Measurements from ENCODE around the gene SMIM14.
"Not testable (repeated sequence)": the region's sequence is repeated elsewhere in the genome, so short reads cannot be mapped to it uniquely, and the experiment has no call there.

The SMIM14 gene

GRCh38 chr4:39591290-39591689 is 47.4 kb downstream of the SMIM14 start:
- peak; percentile 5 for DNase-seq

GRCh38 chr4:39587881-39588280 is 50.8 kb downstream of the SMIM14 start:
- DNase-seq = no peak

- DNase-seq = no peak
Measured at GRCh38 chr4:39574946-39575345, 63.7 kb downstream of the SMIM14 start.

- DNase-seq = no peak
Measured at GRCh38 chr4:39571504-39571903, 67.2 kb downstream of the SMIM14 start.

- DNase-seq = no peak
Measured at GRCh38 chr4:39571054-39571453, 67.6 kb downstream of the SMIM14 start.

GRCh38 chr4:39569209-39569608 is 69.5 kb downstream of the SMIM14 start:
- no peak for DNase-seq

- DNase-seq = no peak
Measured at GRCh38 chr4:39568805-39569204, 69.9 kb downstream of the SMIM14 start.

GRCh38 chr4:39565878-39566600 is 72.6 kb downstream of the SMIM14 start:
- DNase-seq = no peak

- no peak for DNase-seq
Measured at GRCh38 chr4:39563346-39563847, 75.3 kb downstream of the SMIM14 start.

- DNase-seq = no peak
Measured at GRCh38 chr4:39562792-39563191, 75.9 kb downstream of the SMIM14 start.

GRCh38 chr4:39559626-39560025 is 79.0 kb downstream of the SMIM14 start:
- DNase-seq = no peak

- no peak for DNase-seq
Measured at GRCh38 chr4:39555472-39555871, 83.2 kb downstream of the SMIM14 start.

- DNase-seq = no peak
Measured at GRCh38 chr4:39548425-39549067, 90.1 kb downstream of the SMIM14 start.

- DNase-seq = no peak
Measured at GRCh38 chr4:39544580-39545315, 93.9 kb downstream of the SMIM14 start.

GRCh38 chr4:39544080-39544479 is 94.6 kb downstream of the SMIM14 start:
- DNase-seq = not testable (repeated sequence)

- no peak for DNase-seq
Measured at GRCh38 chr4:39543034-39543433, 95.6 kb downstream of the SMIM14 start.

- DNase-seq = no peak
Measured at GRCh38 chr4:39542611-39543012, 96.1 kb downstream of the SMIM14 start.

GRCh38 chr4:39541987-39542610 is 96.6 kb downstream of the SMIM14 start:
- no peak for DNase-seq

- DNase-seq = no peak
Measured at GRCh38 chr4:39539089-39539611, 99.5 kb downstream of the SMIM14 start.

GRCh38 chr4:39533541-39533940 is 105.1 kb downstream of the SMIM14 start:
- no peak for DNase-seq

GRCh38 chr4:39532237-39532636 is 106.4 kb downstream of the SMIM14 start:
- not testable (repeated sequence) for DNase-seq

GRCh38 chr4:39530682-39531081 is 108.0 kb downstream of the SMIM14 start:
- DNase-seq = no peak

GRCh38 chr4:39529534-39529933 is 109.1 kb downstream of the SMIM14 start:
- no peak for DNase-seq

Data from hematopoietic multipotent progenitor cell treated with erythropoietin and hydrocortisone succinate and interleukin-3 and kit ligand, for 6 days (in vitro differentiated cells).